Large intestine (tissue), 12 donors: ENCODE results near the gene ARHGAP36. TPM values are rescaled to one million over a fixed set of nuclear protein-coding genes. Genes with fewer than 3 reads are reported as not detected.

Source experiments
- DNase-seq, 2 donors: peaks; one replicate each; pipeline versions ENCODE4 v3.0.0 to v3.0.0-alpha.2; 2013
- H3K27ac ChIP-seq: one replicate; pipeline ENCODE4 v1.5.1; 2013; ENCODE audit warnings: low read length
- H3K27me3 ChIP-seq: 2 replicates; pipeline ENCODE4 v1.6.1; 2013; ENCODE audit warnings: low read length; ENCODE audit not compliant: control insufficient read depth, insufficient read depth
- H3K36me3 ChIP-seq: 2 replicates; pipeline ENCODE4 v1.6.1; 2013; ENCODE audit warnings: low read length; ENCODE audit not compliant: control insufficient read depth, insufficient read depth
- H3K4me1 ChIP-seq: one replicate; pipeline ENCODE4 v1.6.1; 2013; ENCODE audit warnings: low read length; ENCODE audit not compliant: control insufficient read depth, insufficient read depth
- H3K4me3 ChIP-seq: one replicate; pipeline ENCODE4 v1.5.1; 2013; ENCODE audit warnings: low read length
- H3K9me3 ChIP-seq: one replicate; pipeline ENCODE4 v1.6.1; 2013; ENCODE audit warnings: mild to moderate bottlenecking, low read depth, low read length, moderate library complexity; ENCODE audit not compliant: control insufficient read depth
- WGBS: methylation state at CpG from one replicate; pipeline ENCODE4 v1.1.5; 2013; ENCODE audit warnings: low lambda C conversion rate; ENCODE audit not compliant: insufficient coverage; 5-methylcytosine and 5-hydroxymethylcytosine counted together
- long read RNA-seq, 11 donors: transcript quantifications; one replicate each; lab custom pipeline, GENCODE V29; 2026
- polyA plus RNA-seq: library from polyadenylated mRNA; unstranded; fragments of 120-200 nt; gene quantifications from one replicate; pipeline ENCODE4 v1.2.1, GENCODE V29; 2013

Gene ARHGAP36, protein sequence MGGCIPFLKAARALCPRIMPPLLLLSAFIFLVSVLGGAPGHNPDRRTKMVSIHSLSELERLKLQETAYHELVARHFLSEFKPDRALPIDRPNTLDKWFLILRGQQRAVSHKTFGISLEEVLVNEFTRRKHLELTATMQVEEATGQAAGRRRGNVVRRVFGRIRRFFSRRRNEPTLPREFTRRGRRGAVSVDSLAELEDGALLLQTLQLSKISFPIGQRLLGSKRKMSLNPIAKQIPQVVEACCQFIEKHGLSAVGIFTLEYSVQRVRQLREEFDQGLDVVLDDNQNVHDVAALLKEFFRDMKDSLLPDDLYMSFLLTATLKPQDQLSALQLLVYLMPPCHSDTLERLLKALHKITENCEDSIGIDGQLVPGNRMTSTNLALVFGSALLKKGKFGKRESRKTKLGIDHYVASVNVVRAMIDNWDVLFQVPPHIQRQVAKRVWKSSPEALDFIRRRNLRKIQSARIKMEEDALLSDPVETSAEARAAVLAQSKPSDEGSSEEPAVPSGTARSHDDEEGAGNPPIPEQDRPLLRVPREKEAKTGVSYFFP
- polyA plus RNA-seq: 0.70 TPM
- long read RNA-seq, donor 1: 0 reads
- long read RNA-seq, donor 2: 0 reads
- long read RNA-seq, donor 3: 0 reads
- long read RNA-seq, donor 4: 0 reads
- long read RNA-seq, donor 5: 0 reads
- long read RNA-seq, donor 6: 0 reads
- long read RNA-seq, donor 7: 0 reads
- long read RNA-seq, donor 8: 0 reads
- long read RNA-seq, donor 9: 0 reads
- long read RNA-seq, donor 10: 0 reads
- long read RNA-seq, donor 11: 0 reads

DNA sequence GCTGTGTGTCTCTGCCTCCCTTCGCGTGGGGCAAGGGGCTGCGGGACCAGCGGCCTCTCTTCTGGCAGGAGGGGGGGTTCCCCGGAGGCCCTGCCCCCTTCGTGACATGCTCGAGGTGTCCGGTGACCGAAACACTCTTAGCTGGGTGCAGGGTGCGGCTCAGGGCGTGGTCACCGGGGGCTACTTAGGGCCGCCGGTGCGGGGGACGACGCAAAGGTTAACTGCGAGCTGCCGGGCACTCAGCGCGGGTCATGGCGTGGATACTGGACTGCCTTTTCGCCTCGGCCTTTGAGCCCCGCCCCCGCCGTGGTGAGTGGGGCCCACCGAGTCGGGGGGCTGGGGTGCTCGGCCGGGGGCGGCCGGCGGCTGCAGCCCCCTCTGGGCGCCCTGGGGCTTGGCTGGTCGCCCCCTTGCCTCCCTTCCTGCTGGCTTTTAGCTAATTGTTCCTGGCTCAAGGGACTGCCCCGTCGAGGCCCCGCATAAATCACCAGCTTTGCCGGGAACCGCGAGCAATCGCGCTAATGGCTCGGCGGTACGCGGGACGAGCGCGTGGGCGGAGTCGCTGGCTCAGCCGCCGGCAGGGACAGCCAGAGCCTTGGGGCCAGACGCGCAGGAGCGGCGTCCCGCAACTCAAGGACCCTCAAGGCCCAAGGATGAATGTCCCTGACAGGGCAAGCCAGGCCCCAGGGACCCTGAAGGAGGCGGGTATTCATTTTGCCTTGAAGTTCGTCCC, at the start of gene ARHGAP36:
TSS of gene ARHGAP36 (plus strand) at position 211 of the 733 bp plus-strand sequence. CDS start 23,320 bp downstream, outside the sequence.
- Histone ChIP-seq H3K4me1 (no peaks in the 10 kb centered on the region), H3K9me3 (no peaks in the 10 kb centered on the region), H3K27me3 (peaks cover 28% of the 10 kb centered on the region), H3K36me3 (no peaks in the 10 kb centered on the region), H3K4me3 (no peak within 1 kb of the TSS), H3K27ac (no peak within 1 kb of the TSS)
- DNase-seq: no peak
- no CpG with 5 or more reads among the region's 62 CpGs for WGBS

DNA sequence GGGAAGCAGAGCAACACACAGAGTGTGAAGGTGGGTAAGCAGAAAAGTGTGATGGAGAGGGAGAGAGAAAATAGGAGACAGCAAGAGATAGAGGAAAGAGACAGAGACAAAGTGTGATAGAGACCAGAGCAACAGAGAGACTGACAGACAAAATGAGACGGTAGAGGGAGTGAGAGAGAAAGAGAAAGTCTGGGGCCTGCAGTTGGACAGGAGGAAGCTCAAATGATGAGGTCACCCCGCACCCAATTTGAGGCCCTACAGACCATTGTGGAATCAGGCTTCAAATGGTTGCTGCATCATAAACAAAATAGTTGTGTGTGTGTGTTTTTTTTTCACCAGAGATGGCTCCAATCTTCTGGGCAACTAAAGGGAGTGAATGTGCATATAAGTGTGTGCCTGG, 48.0 kb upstream of the ARHGAP36 start:
- no CpG with 5 or more reads among the region's 2 CpGs for WGBS
- Histone ChIP-seq H3K4me1 (no peaks in the 10 kb centered on the region), H3K27me3 (no peaks in the 10 kb centered on the region), H3K9me3 (no peaks in the 10 kb centered on the region), H3K36me3 (no peaks in the 10 kb centered on the region), H3K27ac (no peak overlapping the region), H3K4me3 (no peak overlapping the region)
- no peak for DNase-seq

DNA sequence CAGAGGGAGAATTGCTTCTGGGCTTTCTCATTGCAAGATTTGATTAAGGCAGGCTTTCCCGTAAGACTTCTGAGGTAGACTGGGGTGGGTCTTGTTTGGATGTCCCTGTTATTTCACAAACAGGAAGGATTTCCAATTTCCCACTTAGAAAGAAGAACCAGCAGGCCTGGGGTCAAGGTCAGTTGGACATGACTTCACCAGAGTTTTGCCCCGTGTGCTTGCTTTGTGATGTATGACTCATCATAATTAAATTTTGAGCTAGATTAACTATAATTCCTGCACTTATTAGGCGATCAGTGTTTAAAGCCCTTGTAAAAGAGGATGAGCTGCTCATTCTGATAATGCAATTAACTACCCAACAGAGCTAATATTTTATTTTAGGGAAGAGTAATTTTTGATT, 32.8 kb upstream of the ARHGAP36 start:
- Histone ChIP-seq H3K27ac (no peak overlapping the region), H3K36me3 (no peaks in the 10 kb centered on the region), H3K9me3 (no peaks in the 10 kb centered on the region), H3K4me1 (no peaks in the 10 kb centered on the region), H3K27me3 (no peaks in the 10 kb centered on the region), H3K4me3 (no peak overlapping the region)
- no peak for DNase-seq
- whole genome bisulfite sequencing: no CpG with 5 or more reads among the region's 3 CpGs

DNA sequence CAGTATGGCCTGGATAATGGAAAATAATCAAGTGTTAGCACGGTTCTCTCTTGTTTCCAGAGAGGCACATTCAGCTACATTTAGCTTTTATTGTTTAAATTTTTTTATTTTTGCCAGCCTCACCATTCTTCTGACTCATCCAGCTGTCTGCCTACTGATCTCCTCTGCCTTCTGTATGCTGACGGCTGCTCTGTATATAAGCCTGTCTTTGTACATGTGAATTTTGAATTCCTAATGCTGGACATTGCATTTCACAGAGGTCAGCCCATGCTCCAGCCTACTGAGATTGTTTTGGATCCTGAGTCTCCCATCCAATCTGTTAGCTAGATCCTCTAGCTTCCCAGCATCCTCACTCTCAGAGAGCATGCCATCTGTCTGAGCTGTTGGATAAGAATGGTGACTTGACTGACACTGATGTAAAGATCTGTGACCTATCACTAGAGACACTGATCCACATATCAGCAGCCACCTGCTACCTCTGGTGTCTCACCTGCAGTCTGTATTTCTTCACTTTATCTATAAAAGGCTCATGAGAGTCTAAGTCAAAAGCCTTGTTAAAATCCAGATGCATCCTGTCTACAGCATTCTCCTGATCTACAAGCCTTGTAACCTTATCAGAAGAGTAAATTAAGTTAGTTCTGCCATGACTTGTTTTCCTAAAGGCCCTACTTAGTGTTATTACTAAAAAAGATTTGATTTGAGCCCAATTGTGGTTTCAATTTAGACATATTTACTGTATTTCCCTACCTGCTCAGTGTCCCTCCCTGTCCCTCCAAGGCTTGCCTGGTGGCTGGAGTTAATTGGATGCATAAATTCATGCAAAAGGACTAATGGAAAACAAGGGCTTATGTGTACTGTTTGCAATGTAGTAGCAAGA, 25.6 kb upstream of the ARHGAP36 start:
- no peak overlapping the region for H3K27ac ChIP-seq
- DNase-seq: no peak
- no peaks in the 10 kb centered on the region for H3K27me3 ChIP-seq
- no peaks in the 10 kb centered on the region for H3K4me1 ChIP-seq
- H3K36me3 ChIP-seq: no peaks in the 10 kb centered on the region
- H3K9me3 ChIP-seq: no peaks in the 10 kb centered on the region
- no CpG with 5 or more reads among the region's 2 CpGs for WGBS
- H3K4me3 ChIP-seq: no peak overlapping the region

GRCh38 chrX:131034063-131034462, 24.1 kb upstream of the ARHGAP36 start:
- no peak overlapping the region for H3K27ac ChIP-seq
- no peaks in the 10 kb centered on the region for H3K9me3 ChIP-seq
- H3K4me3 ChIP-seq: no peak overlapping the region
- no CpG with 5 or more reads among the region's 7 CpGs for WGBS
- no peaks in the 10 kb centered on the region for H3K4me1 ChIP-seq
- DNase-seq: no peak
- H3K36me3 ChIP-seq: no peaks in the 10 kb centered on the region
- H3K27me3 ChIP-seq: no peaks in the 10 kb centered on the region

DNA sequence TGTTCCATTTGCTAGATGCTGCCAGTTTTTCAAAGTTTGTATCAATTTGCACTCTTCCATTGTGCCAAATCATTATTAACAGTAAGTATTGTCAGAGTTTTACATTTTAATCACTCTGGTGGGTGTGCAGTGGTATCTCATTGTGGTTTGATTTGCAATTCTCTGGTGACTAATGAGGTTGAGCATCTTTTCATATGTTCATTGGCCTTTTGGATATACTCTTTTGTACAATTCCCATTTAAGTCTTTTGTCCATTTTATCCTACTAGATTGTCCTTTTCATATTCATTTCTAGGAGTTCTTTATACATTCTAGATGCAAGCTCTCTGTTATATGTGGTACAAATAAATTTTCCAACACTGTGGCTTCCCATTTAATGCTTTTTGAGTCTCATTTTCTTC, 17.4 kb upstream of the ARHGAP36 start:
- DNase-seq: no peak
- no peak overlapping the region for H3K27ac ChIP-seq
- H3K4me1 ChIP-seq: no peaks in the 10 kb centered on the region
- H3K4me3 ChIP-seq: no peak overlapping the region
- no peaks in the 10 kb centered on the region for H3K9me3 ChIP-seq
- no peaks in the 10 kb centered on the region for H3K36me3 ChIP-seq
- no peaks in the 10 kb centered on the region for H3K27me3 ChIP-seq

GRCh38 chrX:131041667-131042066, 16.5 kb upstream of the ARHGAP36 start:
- no CpG with 5 or more reads among the region's 6 CpGs for WGBS

DNA sequence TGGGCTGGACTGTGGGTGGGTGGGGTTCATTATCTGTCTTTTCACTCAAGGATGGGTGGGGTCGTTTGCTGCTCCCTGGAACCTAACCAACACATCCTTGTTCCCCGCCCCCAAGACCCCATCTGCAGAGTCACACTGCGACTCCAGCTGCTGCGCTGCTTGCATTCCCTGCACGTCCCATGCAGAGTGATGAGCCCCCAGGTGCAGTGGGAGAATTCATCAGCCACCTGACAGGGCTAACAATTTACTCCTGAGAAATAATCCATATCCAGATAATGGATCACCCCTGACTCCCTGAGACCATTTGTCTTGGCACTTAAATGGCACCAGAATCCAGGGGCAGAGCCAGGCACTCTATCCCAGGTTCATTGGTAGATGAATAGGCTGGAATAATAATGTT, 12.4 kb upstream of the ARHGAP36 start:
- Histone ChIP-seq H3K36me3 (no peaks in the 10 kb centered on the region), H3K27me3 (no peaks in the 10 kb centered on the region), H3K9me3 (no peaks in the 10 kb centered on the region), H3K27ac (no peak overlapping the region), H3K4me3 (no peak overlapping the region), H3K4me1 (no peaks in the 10 kb centered on the region)
- no peak for DNase-seq
- WGBS: no CpG with 5 or more reads among the region's 5 CpGs

More at GRCh38 chrX:131041667-131042066, 16.5 kb upstream of the ARHGAP36 start:
- H3K9me3 ChIP-seq: no peaks in the 10 kb centered on the region
- H3K4me3 ChIP-seq: no peak overlapping the region
- no peaks in the 10 kb centered on the region for H3K4me1 ChIP-seq
- H3K36me3 ChIP-seq: no peaks in the 10 kb centered on the region
- no peak overlapping the region for H3K27ac ChIP-seq
- H3K27me3 ChIP-seq: no peaks in the 10 kb centered on the region
- no peak for DNase-seq

- DNase-seq: no peak
- Histone ChIP-seq H3K36me3 (no peaks in the 10 kb centered on the region), H3K4me3 (no peak overlapping the region), H3K4me1 (no peaks in the 10 kb centered on the region), H3K9me3 (no peaks in the 10 kb centered on the region), H3K27ac (no peak overlapping the region), H3K27me3 (no peaks in the 10 kb centered on the region)
- WGBS: no CpG with 5 or more reads among the region's 5 CpGs
Observed at GRCh38 chrX:131046596-131046995, 11.6 kb upstream of the ARHGAP36 start.

DNA sequence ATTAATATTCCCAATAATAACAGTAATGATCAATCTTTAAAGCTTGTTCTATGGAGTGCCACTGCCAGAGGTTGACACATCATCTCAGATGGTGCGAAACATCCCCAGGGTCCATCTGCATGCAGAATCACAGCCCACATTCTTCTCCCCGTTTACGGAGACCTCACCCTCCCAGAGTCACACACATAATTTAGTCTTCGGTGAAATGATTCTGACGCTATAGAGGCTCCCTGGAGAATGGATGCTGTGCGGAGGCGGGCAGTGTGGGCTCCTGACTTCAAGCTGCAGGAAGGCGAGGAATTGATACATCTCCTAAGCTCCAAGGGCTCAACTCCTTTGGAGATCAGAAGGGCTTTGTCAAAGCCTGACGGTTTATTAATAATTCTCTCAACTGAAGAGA, 11.0 kb upstream of the ARHGAP36 start:
- Histone ChIP-seq H3K4me3 (no peak overlapping the region), H3K27ac (no peak overlapping the region), H3K36me3 (no peaks in the 10 kb centered on the region), H3K27me3 (no peaks in the 10 kb centered on the region), H3K4me1 (no peaks in the 10 kb centered on the region), H3K9me3 (no peaks in the 10 kb centered on the region)
- no CpG with 5 or more reads among the region's 9 CpGs for WGBS
- no peak for DNase-seq
